AG09319 (cell line): ENCODE results near the gene MIEN1.

Source experiments
- DNase-seq: peaks from one replicate; pipeline ENCODE4 v3.0.0-alpha.2; 2010; ENCODE audit warnings: low read depth; ENCODE audit errors: extremely low read depth
- CTCF ChIP-seq: IDR thresholded peaks from 2 replicates; pipeline ENCODE4 v1.5.1; 2011; ENCODE audit warnings: low read depth, mild to moderate bottlenecking, inconsistent platforms, low read length, moderate library complexity

Gene MIEN1

DNA sequence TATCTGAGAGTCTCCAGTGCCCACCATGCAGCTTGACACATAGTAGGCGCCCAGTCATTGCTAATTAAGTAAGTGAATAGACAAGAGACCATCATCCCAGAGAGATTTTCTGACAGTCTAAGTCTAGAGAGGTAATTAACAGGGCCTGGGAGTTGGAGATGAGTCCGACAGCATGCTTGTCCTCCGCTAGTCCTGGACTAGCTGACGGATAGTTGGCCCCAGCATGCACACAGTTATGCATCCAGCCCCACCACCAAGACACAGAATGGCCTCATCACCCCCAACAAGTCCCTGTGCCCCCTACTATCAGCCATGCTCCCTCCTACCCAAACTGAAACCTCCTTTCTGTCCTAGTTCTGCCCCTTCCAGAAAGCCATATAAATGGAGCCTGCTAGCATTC, 17.4 kb upstream of the MIEN1 start:
- DNase-seq: no peak
- no peak for TF ChIP-seq CTCF

DNA sequence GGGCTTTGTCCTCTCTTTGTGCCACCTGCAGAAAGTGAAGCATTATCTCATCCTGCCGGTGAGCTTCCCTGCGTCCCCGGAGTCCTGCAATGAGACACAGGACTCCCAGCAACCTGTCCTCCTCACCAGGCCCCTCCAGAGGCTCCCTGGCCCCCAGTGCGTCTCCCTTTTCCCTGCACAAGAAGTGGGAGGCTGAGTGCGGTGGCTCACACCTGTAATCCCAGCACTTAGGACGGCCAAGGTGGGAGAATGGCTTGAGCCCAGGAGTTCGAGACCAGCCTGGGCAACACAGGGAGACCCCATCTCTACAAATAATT, 15.8 kb upstream of the MIEN1 start:
- TF ChIP-seq CTCF: no peak

GRCh38 chr17:39745335-39746144, 15.2 kb upstream of the MIEN1 start:
- TF ChIP-seq CTCF: no peak
- no peak for DNase-seq

More for the DNA sequence above, 15.8 kb upstream of the MIEN1 start:
- no peak for DNase-seq

DNA sequence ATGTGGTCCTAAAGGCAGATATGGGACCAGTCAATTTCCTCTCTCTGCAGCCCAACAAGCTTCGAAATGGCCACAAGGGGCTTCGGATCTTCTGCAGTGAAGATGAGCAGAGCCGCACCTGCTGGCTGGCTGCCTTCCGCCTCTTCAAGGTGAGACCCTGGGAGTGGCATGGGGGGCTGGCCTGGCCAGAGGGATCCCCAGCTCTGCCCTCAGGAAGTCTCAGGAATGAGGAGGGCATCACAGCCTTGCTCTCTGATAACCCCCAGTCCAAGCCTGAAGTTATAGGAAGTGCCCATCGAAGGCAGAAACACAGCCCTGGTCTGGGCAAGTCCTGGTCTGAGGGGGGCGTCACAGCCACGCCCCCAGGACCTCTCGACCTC, 14.5 kb upstream of the MIEN1 start:
- no peak for DNase-seq
- TF ChIP-seq CTCF: no peak

DNA sequence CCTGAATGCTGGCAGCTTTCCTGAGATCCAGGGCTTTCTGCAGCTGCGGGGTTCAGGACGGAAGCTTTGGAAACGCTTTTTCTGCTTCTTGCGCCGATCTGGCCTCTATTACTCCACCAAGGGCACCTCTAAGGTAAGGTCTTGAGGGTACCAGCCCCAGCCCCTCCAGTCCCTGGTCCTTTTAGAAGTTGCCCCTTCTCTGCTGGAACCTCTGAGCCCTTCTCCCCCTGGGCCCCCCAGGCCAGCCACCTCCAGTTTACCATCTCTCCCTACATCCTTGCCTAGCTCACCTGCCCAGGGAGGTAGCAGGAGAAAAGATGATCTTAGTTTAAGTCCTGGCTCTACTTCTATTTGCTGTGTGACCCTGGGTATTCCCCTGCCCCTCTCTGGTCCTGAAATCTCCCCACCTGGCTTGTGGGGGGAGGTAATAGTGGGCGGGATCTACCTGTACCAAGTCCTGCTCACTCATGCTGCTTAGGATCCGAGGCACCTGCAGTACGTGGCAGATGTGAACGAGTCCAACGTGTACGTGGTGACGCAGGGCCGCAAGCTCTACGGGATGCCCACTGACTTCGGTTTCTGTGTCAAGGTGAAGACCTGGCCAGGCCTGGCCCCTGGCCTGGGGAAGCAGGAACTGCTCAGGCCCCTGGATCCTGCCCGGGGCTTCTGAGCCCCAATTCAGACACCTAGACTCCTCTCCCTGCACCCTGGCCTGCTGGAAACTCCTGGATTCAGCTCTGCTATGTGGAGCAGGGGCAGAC, 13.9 kb upstream of the MIEN1 start:
- DNase-seq: no peak
- TF ChIP-seq CTCF: no peak

GRCh38 chr17:39742856-39743436, 12.6 kb upstream of the MIEN1 start:
- DNase-seq: no peak
- no peak for TF ChIP-seq CTCF
